Karpas-422 (cell line): ENCODE data around the gene ADAD2. TPM values are rescaled to one million over a fixed set of nuclear protein-coding genes. Genes with fewer than 3 reads are reported as not detected.
"Not testable (repeated sequence)": the region's sequence is repeated elsewhere in the genome, so short reads cannot be mapped to it uniquely, and the experiment has no call there.

ENCODE experiments used
- DNase-seq: peaks from one replicate; pipeline ENCODE4 v3.0.0-alpha.2; 2015
- H2AFZ ChIP-seq: fragments of 200-600 bp; sonication (generic); 2 replicates; pipeline ENCODE4 v1.6.1; 2014; ENCODE audit warnings: antibody characterized with exemption, low read length, mixed read lengths
- H3K27ac ChIP-seq: fragments of 200-600 bp; sonication (generic); 2 replicates; pipeline ENCODE4 v1.5.1; 2014; ENCODE audit warnings: mild to moderate bottlenecking, low read length, moderate library complexity
- H3K27me3 ChIP-seq: fragments of 200-600 bp; sonication (generic); 2 replicates; pipeline ENCODE4 v1.6.1; 2014; ENCODE audit warnings: low read length, mixed read lengths
- H3K36me3 ChIP-seq: fragments of 200-600 bp; sonication (generic); 2 replicates; pipeline ENCODE4 v1.6.1; 2014; ENCODE audit warnings: low read length, mixed read lengths; ENCODE audit not compliant: insufficient read depth
- H3K4me1 ChIP-seq: fragments of 200-600 bp; sonication (generic); 2 replicates; pipeline ENCODE4 v1.6.1; 2014; ENCODE audit warnings: mild to moderate bottlenecking, low read length, mixed read lengths
- H3K4me2 ChIP-seq: fragments of 200-600 bp; sonication (generic); 2 replicates; pipeline ENCODE4 v1.6.1; 2014; ENCODE audit warnings: low read length, low read depth, mild to moderate bottlenecking; ENCODE audit not compliant: poor library complexity, severe bottlenecking
- H3K4me3 ChIP-seq: fragments of 200-600 bp; sonication (generic); 2 replicates; pipeline ENCODE4 v1.5.1; 2014; ENCODE audit warnings: mild to moderate bottlenecking, antibody characterized with exemption, low read length, mixed read lengths
- H3K79me2 ChIP-seq: fragments of 200-600 bp; sonication (generic); 2 replicates; pipeline ENCODE4 v1.6.1; 2014; ENCODE audit warnings: mild to moderate bottlenecking, low read length, mixed read lengths
- H3K9ac ChIP-seq: fragments of 200-600 bp; sonication (generic); 2 replicates; pipeline ENCODE4 v1.6.0; 2014; ENCODE audit warnings: low read length
- H3K9me2 ChIP-seq: fragments of 200-600 bp; sonication (generic), shearing (Covaris generic); replicated peaks from 2 replicates; pipeline ENCODE4 v1.6.0; 2014; ENCODE audit warnings: mild to moderate bottlenecking, low read length, moderate library complexity; ENCODE audit not compliant: insufficient read depth
- H3K9me3 ChIP-seq: fragments of 300-700, 200-600 bp; sonication (generic); 2 replicates; pipeline ENCODE4 v1.6.1; 2014; ENCODE audit warnings: low read length, mixed read lengths
- H4K20me1 ChIP-seq: fragments of 200-600 bp; sonication (generic); 2 replicates; pipeline ENCODE4 v1.6.1; 2014; ENCODE audit warnings: mild to moderate bottlenecking, antibody characterized with exemption, low read length, low read depth; ENCODE audit not compliant: insufficient read depth
- total RNA-seq: library from RNA; depleted of rRNA; stranded (reverse); fragments of >200 nt; shearing (Covaris generic); gene quantifications from 2 replicates; pipeline ENCODE4 v1.2.3, GENCODE V29; 2014; ENCODE audit warnings: low replicate concordance

Gene ADAD2
- total RNA-seq, 1 experiment from 2014 or later = not detected

GRCh38 chr16:84195201-84196093 is 4.5 kb downstream of the ADAD2 start:
- Histone ChIP-seq H3K4me1 (peaks cover 4% of the 10 kb centered on the region), H3K9me2 (no peaks in the 10 kb centered on the region), H3K27ac (no peak overlapping the region), H3K9me3 (no peaks in the 10 kb centered on the region), H2AFZ (no peak overlapping the region), H3K27me3 (no peaks in the 10 kb centered on the region), H3K36me3 (no peaks in the 10 kb centered on the region), H3K79me2 (no peaks in the 10 kb centered on the region), H3K4me3 (no peak overlapping the region), H4K20me1 (no peaks in the 10 kb centered on the region), H3K9ac (no peak overlapping the region), H3K4me2 (no peak overlapping the region)
- DNase-seq = no peak

GRCh38 chr16:84196101-84196500 is 5.1 kb downstream of the ADAD2 start:
- no peaks in the 10 kb centered on the region for H3K9me2 ChIP-seq
- H3K36me3 ChIP-seq = no peaks in the 10 kb centered on the region
- no peak overlapping the region for H3K9ac ChIP-seq
- H3K27me3 ChIP-seq = no peaks in the 10 kb centered on the region
- H3K4me3 ChIP-seq = no peak overlapping the region
- DNase-seq = no peak
- H3K79me2 ChIP-seq = no peaks in the 10 kb centered on the region
- H3K27ac ChIP-seq = no peak overlapping the region
- no peak overlapping the region for H2AFZ ChIP-seq
- H3K4me1 ChIP-seq = peaks cover 4% of the 10 kb centered on the region
- H4K20me1 ChIP-seq = no peaks in the 10 kb centered on the region
- H3K9me3 ChIP-seq = no peaks in the 10 kb centered on the region
- H3K4me2 ChIP-seq = no peak overlapping the region

GRCh38 chr16:84196727-84197394 is 5.9 kb downstream of the ADAD2 start:
- H3K4me3 ChIP-seq = no peak overlapping the region
- no peaks in the 10 kb centered on the region for H3K79me2 ChIP-seq
- no peak overlapping the region for H2AFZ ChIP-seq
- DNase-seq = no peak
- no peaks in the 10 kb centered on the region for H4K20me1 ChIP-seq
- H3K4me2 ChIP-seq = no peak overlapping the region
- H3K9me3 ChIP-seq = no peaks in the 10 kb centered on the region
- no peaks in the 10 kb centered on the region for H3K36me3 ChIP-seq
- no peak overlapping the region for H3K27ac ChIP-seq
- H3K9me2 ChIP-seq = no peaks in the 10 kb centered on the region
- H3K27me3 ChIP-seq = no peaks in the 10 kb centered on the region
- no peak overlapping the region for H3K9ac ChIP-seq
- peaks cover 4% of the 10 kb centered on the region for H3K4me1 ChIP-seq

- Histone ChIP-seq H2AFZ (no peak overlapping the region), H3K27me3 (no peaks in the 10 kb centered on the region), H3K4me2 (no peak overlapping the region), H3K79me2 (no peaks in the 10 kb centered on the region), H3K9ac (no peak overlapping the region), H3K4me1 (peaks cover 4% of the 10 kb centered on the region), H4K20me1 (no peaks in the 10 kb centered on the region), H3K27ac (no peak overlapping the region), H3K4me3 (no peak overlapping the region), H3K36me3 (no peaks in the 10 kb centered on the region), H3K9me2 (no peaks in the 10 kb centered on the region), H3K9me3 (no peaks in the 10 kb centered on the region)
- no peak for DNase-seq
Observed at GRCh38 chr16:84197466-84198128, 6.6 kb downstream of the ADAD2 start.

GRCh38 chr16:84198401-84198800 is 7.4 kb downstream of the ADAD2 start:
- Histone ChIP-seq H3K4me1 (peaks cover 4% of the 10 kb centered on the region), H3K9ac (no peak overlapping the region), H3K9me3 (no peaks in the 10 kb centered on the region), H3K4me3 (no peak overlapping the region), H3K9me2 (no peaks in the 10 kb centered on the region), H3K4me2 (no peak overlapping the region), H3K27ac (no peak overlapping the region), H3K79me2 (no peaks in the 10 kb centered on the region), H3K27me3 (no peaks in the 10 kb centered on the region), H4K20me1 (no peaks in the 10 kb centered on the region), H2AFZ (no peak overlapping the region), H3K36me3 (no peaks in the 10 kb centered on the region)
- no peak for DNase-seq

- no peak overlapping the region for H3K4me2 ChIP-seq
- no peak overlapping the region for H3K27ac ChIP-seq
- H3K27me3 ChIP-seq = no peaks in the 10 kb centered on the region
- no peak overlapping the region for H3K4me3 ChIP-seq
- no peaks in the 10 kb centered on the region for H3K36me3 ChIP-seq
- no peaks in the 10 kb centered on the region for H3K9me2 ChIP-seq
- no peak overlapping the region for H3K9ac ChIP-seq
- H3K79me2 ChIP-seq = no peaks in the 10 kb centered on the region
- H4K20me1 ChIP-seq = no peaks in the 10 kb centered on the region
- DNase-seq = no peak
- H3K4me1 ChIP-seq = peaks cover 4% of the 10 kb centered on the region
- H2AFZ ChIP-seq = no peak overlapping the region
- H3K9me3 ChIP-seq = no peaks in the 10 kb centered on the region
Observed at GRCh38 chr16:84199097-84199496, 8.1 kb downstream of the ADAD2 start.

GRCh38 chr16:84199861-84200260 is 8.9 kb downstream of the ADAD2 start:
- Histone ChIP-seq H3K9me2 (no peaks in the 10 kb centered on the region), H3K4me1 (no peaks in the 10 kb centered on the region), H3K9me3 (no peaks in the 10 kb centered on the region), H3K79me2 (no peaks in the 10 kb centered on the region), H4K20me1 (no peaks in the 10 kb centered on the region), H3K4me3 (no peak overlapping the region), H3K4me2 (no peak overlapping the region), H3K27me3 (no peaks in the 10 kb centered on the region), H3K27ac (no peak overlapping the region), H3K9ac (no peak overlapping the region), H2AFZ (no peak overlapping the region), H3K36me3 (no peaks in the 10 kb centered on the region)
- no peak for DNase-seq

- not testable (repeated sequence) for H3K79me2 ChIP-seq, H3K4me1 ChIP-seq, H3K4me3 ChIP-seq, H3K9me2 ChIP-seq, H2AFZ ChIP-seq, DNase-seq, H3K9ac ChIP-seq, H4K20me1 ChIP-seq, H3K9me3 ChIP-seq, H3K27me3 ChIP-seq, H3K4me2 ChIP-seq, H3K36me3 ChIP-seq, H3K27ac ChIP-seq
Observed at GRCh38 chr16:84204551-84204950, 13.6 kb downstream of the ADAD2 start.
